Right renal pelvis (tissue), 4 donors: ENCODE data around the gene NKD2. TPM values are rescaled to one million over a fixed set of nuclear protein-coding genes. Genes with fewer than 3 reads are reported as not detected.
A peak's percentile ranks its signal among the peaks of the same experiment; 100 is the strongest.
"Not testable (repeated sequence)": the region's sequence is repeated elsewhere in the genome, so short reads cannot be mapped to it uniquely, and the experiment has no call there.

Source experiments
- DNase-seq, 4 donors: peaks; one replicate each; pipeline ENCODE4 v3.0.0-alpha.2; 2013; ENCODE audit warnings: low read depth in 4 of 4, low spot score in 3 of 4, missing footprints in 1 of 4
- polyA plus RNA-seq, 4 donors: library from polyadenylated mRNA; unstranded; fragments of 120-200 nt; gene quantifications; one replicate each; pipeline ENCODE4 v1.2.1, GENCODE V29; 2013; ENCODE audit not compliant: insufficient read length in 4 of 4

The NKD2 gene
- polyA plus RNA-seq, 4 donors = 14.7 to 20.8 (median 16.9) TPM

GRCh38 chr5:1012313-1012841 is 3.8 kb downstream of the NKD2 start:
- no peak for DNase-seq

- no peak for DNase-seq
Measured at GRCh38 chr5:1012900-1013237, 4.3 kb downstream of the NKD2 start.

GRCh38 chr5:1013238-1013947 is 4.8 kb downstream of the NKD2 start:
- DNase-seq = no peak

- DNase-seq = no peak
Measured at GRCh38 chr5:1013948-1014301, 5.3 kb downstream of the NKD2 start.

- DNase-seq = no peak
Measured at GRCh38 chr5:1014346-1014745, 5.7 kb downstream of the NKD2 start.

- DNase-seq = no peak
Measured at GRCh38 chr5:1014781-1015221, 6.2 kb downstream of the NKD2 start.

- DNase-seq = no peak
Measured at GRCh38 chr5:1015507-1015906, 6.9 kb downstream of the NKD2 start.

- DNase-seq = no peak
Measured at GRCh38 chr5:1016036-1016435, 7.4 kb downstream of the NKD2 start.

GRCh38 chr5:1016476-1016875 is 7.9 kb downstream of the NKD2 start:
- no peak for DNase-seq

- DNase-seq = no peak
Measured at GRCh38 chr5:1017056-1017455, 8.5 kb downstream of the NKD2 start.

- no peak for DNase-seq
Measured at GRCh38 chr5:1017691-1018455, 9.3 kb downstream of the NKD2 start.

- no peak for DNase-seq
Measured at GRCh38 chr5:1018596-1018995, 10.0 kb downstream of the NKD2 start.

- DNase-seq = no peak
Measured at GRCh38 chr5:1019001-1019905, 10.7 kb downstream of the NKD2 start.

GRCh38 chr5:1020452-1020961 is 11.9 kb downstream of the NKD2 start:
- no peak for DNase-seq

- peak in 3 of 4 donors; percentile 37 to 73 (median 49) for DNase-seq
Measured at GRCh38 chr5:1021136-1021968, 12.8 kb downstream of the NKD2 start.

- DNase-seq = not testable (repeated sequence)
Measured at GRCh38 chr5:1021969-1022336, 13.4 kb downstream of the NKD2 start.

- no peak for DNase-seq
Measured at GRCh38 chr5:1026700-1027621, 18.4 kb downstream of the NKD2 start.

- no peak for DNase-seq
Measured at GRCh38 chr5:1027631-1028441, 19.2 kb downstream of the NKD2 start.
